Measurements from ENCODE around the gene ELMO1. TPM values are rescaled to one million over a fixed set of nuclear protein-coding genes. Genes with fewer than 3 reads are reported as not detected.
A peak's percentile ranks its signal among the peaks of the same experiment; 100 is the strongest.

Gene ELMO1
- total and polyA plus RNA-seq, 10 donors, result 26.0 to 494 (median 201) TPM

DNA sequence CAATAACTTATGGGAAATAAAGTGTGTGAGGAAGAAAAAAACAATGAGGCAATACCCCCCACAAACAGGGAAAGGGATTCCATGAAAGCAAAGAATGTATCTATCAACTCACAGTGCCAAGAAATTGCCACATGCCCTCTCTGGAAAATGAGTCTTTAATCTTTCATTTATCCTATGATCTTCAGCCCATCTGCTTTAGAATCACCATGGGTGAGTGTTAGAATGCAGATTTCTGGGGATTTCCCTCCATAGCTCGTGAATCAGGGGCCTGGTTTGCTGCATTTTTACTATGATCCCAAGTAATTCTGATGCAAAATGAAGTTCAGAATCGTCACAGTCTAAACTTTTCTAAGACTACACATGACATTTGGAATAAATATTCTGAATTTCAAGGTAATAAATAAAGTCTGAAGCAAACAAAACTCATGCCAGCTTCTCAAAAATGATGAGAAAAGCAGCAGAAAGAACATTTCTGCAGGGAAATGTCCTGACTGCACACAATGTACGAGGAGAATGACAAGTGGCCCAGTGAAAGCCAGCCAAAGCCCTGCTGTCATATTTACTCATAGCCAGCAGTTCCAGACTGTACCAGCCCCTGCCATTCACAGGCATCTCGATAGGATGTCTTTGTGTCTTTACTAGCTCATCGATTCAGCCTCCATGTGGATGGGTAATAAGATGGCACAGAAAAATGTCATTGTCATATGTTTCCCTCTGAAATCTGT lies 167.1 kb downstream of the ELMO1 start:
- 68 to 81% (median 74%) methylated on average over 5 of the region's 5 CpGs for WGBS, 5 donors
- Histone ChIP-seq H3K4me3 (no peak overlapping the region), H3K36me3 (peaks cover 0 to 17% (median 0%) of the 10 kb centered on the region in 6 donors), H3K27ac (peak overlapping the region in 4 of 8 donors; percentile 5 to 21 (median 18)), H3K4me1 (peaks cover 28 to 55% (median 42%) of the 10 kb centered on the region in 6 donors), H3K27me3 (replicated peaks in 1 of 7) (no peaks in the 10 kb centered on the region), H3K9me3 (no peaks in the 10 kb centered on the region)
- TF ChIP-seq, protein P1, sequence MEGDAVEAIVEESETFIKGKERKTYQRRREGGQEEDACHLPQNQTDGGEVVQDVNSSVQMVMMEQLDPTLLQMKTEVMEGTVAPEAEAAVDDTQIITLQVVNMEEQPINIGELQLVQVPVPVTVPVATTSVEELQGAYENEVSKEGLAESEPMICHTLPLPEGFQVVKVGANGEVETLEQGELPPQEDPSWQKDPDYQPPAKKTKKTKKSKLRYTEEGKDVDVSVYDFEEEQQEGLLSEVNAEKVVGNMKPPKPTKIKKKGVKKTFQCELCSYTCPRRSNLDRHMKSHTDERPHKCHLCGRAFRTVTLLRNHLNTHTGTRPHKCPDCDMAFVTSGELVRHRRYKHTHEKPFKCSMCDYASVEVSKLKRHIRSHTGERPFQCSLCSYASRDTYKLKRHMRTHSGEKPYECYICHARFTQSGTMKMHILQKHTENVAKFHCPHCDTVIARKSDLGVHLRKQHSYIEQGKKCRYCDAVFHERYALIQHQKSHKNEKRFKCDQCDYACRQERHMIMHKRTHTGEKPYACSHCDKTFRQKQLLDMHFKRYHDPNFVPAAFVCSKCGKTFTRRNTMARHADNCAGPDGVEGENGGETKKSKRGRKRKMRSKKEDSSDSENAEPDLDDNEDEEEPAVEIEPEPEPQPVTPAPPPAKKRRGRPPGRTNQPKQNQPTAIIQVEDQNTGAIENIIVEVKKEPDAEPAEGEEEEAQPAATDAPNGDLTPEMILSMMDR (IDR thresholded peaks at IDR 0.05 in 8 of 11, conservative IDR thresholded peaks at IDR 0.05 in 3 of 11), result no peak
- TF ChIP-seq POLR2AphosphoS5 (IDR thresholded peaks at IDR 0.05), result no peak
- TF ChIP-seq POLR2A (IDR thresholded peaks at IDR 0.05), result no peak
- no peak for DNase-seq
- intact Hi-C loops (cut with DNase I; ENCODE audit: low total_unique reads), result no loop called here

DNA sequence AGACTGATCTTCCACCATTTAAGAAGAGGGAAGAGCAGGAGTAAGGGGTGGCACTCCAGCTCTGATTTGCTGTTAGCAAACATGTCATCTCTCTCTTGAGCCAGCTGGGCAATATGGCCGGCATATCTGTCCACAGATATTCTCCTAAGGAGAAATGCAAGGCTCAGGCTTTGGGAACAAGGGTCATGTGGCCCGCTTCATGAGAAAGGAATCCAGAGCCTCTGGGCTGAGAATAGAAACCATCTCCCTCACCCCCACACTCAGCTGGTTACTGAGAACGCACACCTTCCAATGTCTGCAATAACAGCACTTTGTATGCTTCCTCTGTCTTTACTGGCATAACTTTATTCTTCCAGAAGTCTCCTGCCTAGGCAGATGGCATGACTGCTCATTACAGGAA lies 171.2 kb downstream of the ELMO1 start:
- no peak overlapping the region for H3K27ac ChIP-seq
- WGBS, 5 donors, result 85 to 96% (median 92%) methylated on average over 3 of the region's 3 CpGs

DNA sequence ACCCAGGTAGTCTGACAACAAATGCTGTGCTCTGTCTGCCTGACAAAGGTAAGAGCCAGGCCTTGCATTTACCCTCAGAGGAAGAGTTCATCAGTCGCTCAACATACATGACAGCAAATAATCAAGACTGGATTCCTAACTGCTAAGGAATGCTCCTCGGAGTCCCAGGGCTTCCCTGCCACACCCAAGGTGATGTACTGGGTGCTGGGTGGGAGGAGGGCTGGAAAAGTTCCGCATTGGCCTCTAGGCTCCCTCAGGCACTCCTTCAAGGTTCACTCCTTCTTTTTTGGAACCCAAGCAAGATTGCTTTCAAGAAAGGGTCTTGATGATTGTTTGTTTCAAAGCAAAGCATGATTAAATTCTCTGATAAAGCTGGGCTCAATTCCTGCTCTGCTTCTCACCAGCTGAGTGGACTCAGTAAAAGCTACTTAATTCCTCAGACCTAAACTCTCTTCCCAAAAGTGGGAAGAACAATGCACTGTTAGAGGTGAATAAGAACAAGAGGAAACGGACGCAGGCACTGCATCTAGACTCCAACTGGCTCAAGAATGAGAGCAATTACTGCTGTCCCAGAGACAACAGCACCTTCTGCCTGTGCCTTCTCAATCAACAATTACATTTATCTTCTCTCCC lies 173.5 kb downstream of the ELMO1 start:
- Histone ChIP-seq H3K4me3 (no peak overlapping the region), H3K27me3 (replicated peaks in 1 of 7) (no peaks in the 10 kb centered on the region), H3K36me3 (peaks cover 0 to 46% (median 6%) of the 10 kb centered on the region in 6 donors), H3K27ac (no peak overlapping the region), H3K9me3 (no peaks in the 10 kb centered on the region), H3K4me1 (peaks cover 0 to 14% (median 0%) of the 10 kb centered on the region in 6 donors)
- TF ChIP-seq POLR2A (IDR thresholded peaks at IDR 0.05) (no peak), POLR2AphosphoS5 (IDR thresholded peaks at IDR 0.05) (no peak)
- TF ChIP-seq, protein P1 (IDR thresholded peaks at IDR 0.05 in 8 of 11, conservative IDR thresholded peaks at IDR 0.05 in 3 of 11), result no peak
- 75 to 93% (median 91%) methylated on average over 5 of the region's 5 CpGs for WGBS, 5 donors
- intact Hi-C loops (cut with DNase I; ENCODE audit: low total_unique reads), result no loop called here
- DNase-seq, result no peak

More for the DNA sequence above, 171.2 kb downstream of the ELMO1 start:
- TF ChIP-seq, protein P1 (IDR thresholded peaks at IDR 0.05 in 8 of 11, conservative IDR thresholded peaks at IDR 0.05 in 3 of 11), result no peak
- TF ChIP-seq POLR2A (IDR thresholded peaks at IDR 0.05) (no peak), POLR2AphosphoS5 (IDR thresholded peaks at IDR 0.05) (no peak)
- Histone ChIP-seq H3K27me3 (replicated peaks in 1 of 7) (no peaks in the 10 kb centered on the region), H3K4me3 (no peak overlapping the region), H3K9me3 (no peaks in the 10 kb centered on the region), H3K36me3 (peaks cover 0 to 29% (median 0%) of the 10 kb centered on the region in 6 donors), H3K4me1 (peaks cover 0 to 21% (median 11%) of the 10 kb centered on the region in 6 donors)
- no peak for DNase-seq
- intact Hi-C loops (cut with DNase I; ENCODE audit: low total_unique reads), result no loop called here

DNA sequence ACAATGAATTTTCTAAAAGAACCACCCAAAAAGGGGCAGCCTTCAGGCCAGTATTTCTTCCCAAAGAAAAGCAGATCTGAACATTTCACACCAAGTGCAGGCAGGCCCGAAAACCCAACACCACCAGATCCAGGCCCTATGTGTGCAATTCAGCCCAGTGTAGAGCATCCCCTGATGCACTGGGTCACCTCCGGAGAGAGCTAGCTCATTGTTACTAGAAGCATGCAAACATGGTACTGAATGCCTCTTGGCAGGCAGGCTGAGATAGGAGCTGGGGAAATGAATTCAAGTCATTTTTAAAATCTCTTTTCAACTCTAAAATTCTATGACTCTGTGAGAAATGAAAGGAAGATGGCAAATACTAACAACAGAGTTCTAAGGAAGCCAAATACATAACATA lies 174.8 kb downstream of the ELMO1 start:
- no peak overlapping the region for H3K27ac ChIP-seq
- intact Hi-C loops (cut with DNase I; ENCODE audit: low total_unique reads), result no loop called here
- no peak overlapping the region for H3K4me3 ChIP-seq
- H3K27me3 ChIP-seq (replicated peaks in 1 of 7), result no peaks in the 10 kb centered on the region
- 91 to 100% (median 94%) methylated on average over 2 of the region's 2 CpGs for whole genome bisulfite sequencing, 5 donors
- no peak for TF ChIP-seq POLR2A (IDR thresholded peaks at IDR 0.05)
- TF ChIP-seq POLR2AphosphoS5 (IDR thresholded peaks at IDR 0.05), result no peak
- TF ChIP-seq, protein P1 (IDR thresholded peaks at IDR 0.05 in 8 of 11, conservative IDR thresholded peaks at IDR 0.05 in 3 of 11), result no peak
- no peak for DNase-seq
- H3K4me1 ChIP-seq, result peaks cover 0 to 20% (median 0%) of the 10 kb centered on the region in 6 donors
- peaks cover 0 to 50% (median 7%) of the 10 kb centered on the region in 6 donors for H3K36me3 ChIP-seq
- no peaks in the 10 kb centered on the region for H3K9me3 ChIP-seq

Data from spleen (tissue), 11 donors.